Measurements from ENCODE around the gene SYNE4. TPM values are rescaled to one million over a fixed set of nuclear protein-coding genes. Genes with fewer than 3 reads are reported as not detected.
A peak's percentile ranks its signal among the peaks of the same experiment; 100 is the strongest.

Gene SYNE4
- total and polyA plus RNA-seq, 2 donors (not counting 1 experiment from before 2014, with no cell fraction given) = 0.12 to 0.17 TPM

DNA sequence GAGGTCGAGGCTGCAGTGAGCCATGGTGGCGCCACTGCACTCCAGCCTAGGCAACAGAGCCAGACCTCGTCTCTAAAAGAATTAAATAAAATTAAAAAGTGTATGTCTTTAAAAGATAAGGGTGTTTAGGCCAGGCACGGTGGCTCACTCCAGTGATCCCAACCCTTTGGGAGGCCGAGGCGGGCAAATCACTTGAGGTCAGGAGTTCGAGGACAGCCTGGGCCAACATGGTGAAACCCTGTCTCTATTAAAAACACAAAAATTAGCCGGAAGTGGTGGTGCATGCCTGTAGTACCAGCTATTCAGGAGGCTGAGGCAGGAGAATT lies 21.1 kb downstream of the SYNE4 start:
- Histone ChIP-seq H3K27me3 (ENCODE audit: control insufficient read depth, insufficient read depth, low read length) (peaks cover 14% of the 10 kb centered on the region), H3K9me3 (ENCODE audit: control insufficient read depth, insufficient read depth, low read depth, low read length) (no peaks in the 10 kb centered on the region), H3K27ac (ENCODE audit: insufficient read depth, low read length) (no peak overlapping the region), H4K20me1 (ENCODE audit: control insufficient read depth, extremely low read depth, insufficient read depth, low read length) (no peaks in the 10 kb centered on the region), H3K36me3 (ENCODE audit: control insufficient read depth, insufficient read depth, low read length) (no peaks in the 10 kb centered on the region), H3K4me3 (replicated peaks in 1 of 4; ENCODE audit: control extremely low read depth in 1 of 4, insufficient read depth in 1 of 4, low read depth in 3 of 4, low read length in 4 of 4) (no peak overlapping the region), H3K79me2 (ENCODE audit: control insufficient read depth, insufficient read depth, low read length) (no peaks in the 10 kb centered on the region), H2AFZ (ENCODE audit: low read length) (no peak overlapping the region), H3K9ac (ENCODE audit: insufficient read depth, low read length) (no peak overlapping the region), H3K4me1 (ENCODE audit: control insufficient read depth, extremely low read depth, insufficient read depth, low read length) (no peaks in the 10 kb centered on the region), H3K4me2 (ENCODE audit: extremely low read depth, insufficient read depth, low read length) (no peak overlapping the region)
- TF ChIP-seq, protein P1, sequence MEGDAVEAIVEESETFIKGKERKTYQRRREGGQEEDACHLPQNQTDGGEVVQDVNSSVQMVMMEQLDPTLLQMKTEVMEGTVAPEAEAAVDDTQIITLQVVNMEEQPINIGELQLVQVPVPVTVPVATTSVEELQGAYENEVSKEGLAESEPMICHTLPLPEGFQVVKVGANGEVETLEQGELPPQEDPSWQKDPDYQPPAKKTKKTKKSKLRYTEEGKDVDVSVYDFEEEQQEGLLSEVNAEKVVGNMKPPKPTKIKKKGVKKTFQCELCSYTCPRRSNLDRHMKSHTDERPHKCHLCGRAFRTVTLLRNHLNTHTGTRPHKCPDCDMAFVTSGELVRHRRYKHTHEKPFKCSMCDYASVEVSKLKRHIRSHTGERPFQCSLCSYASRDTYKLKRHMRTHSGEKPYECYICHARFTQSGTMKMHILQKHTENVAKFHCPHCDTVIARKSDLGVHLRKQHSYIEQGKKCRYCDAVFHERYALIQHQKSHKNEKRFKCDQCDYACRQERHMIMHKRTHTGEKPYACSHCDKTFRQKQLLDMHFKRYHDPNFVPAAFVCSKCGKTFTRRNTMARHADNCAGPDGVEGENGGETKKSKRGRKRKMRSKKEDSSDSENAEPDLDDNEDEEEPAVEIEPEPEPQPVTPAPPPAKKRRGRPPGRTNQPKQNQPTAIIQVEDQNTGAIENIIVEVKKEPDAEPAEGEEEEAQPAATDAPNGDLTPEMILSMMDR (conservative IDR thresholded peaks at IDR 0.05 in 1 of 2, IDR thresholded peaks at IDR 0.05 in 1 of 2; ENCODE audit: low read depth in 1 of 2, low read length in 2 of 2) = no peak
- no peak for TF ChIP-seq EZH2 (IDR thresholded peaks at IDR 0.05; ENCODE audit: low read length, missing control alignments)
- DNase-seq (ENCODE audit: low read depth in 2 of 2) = no peak

DNA sequence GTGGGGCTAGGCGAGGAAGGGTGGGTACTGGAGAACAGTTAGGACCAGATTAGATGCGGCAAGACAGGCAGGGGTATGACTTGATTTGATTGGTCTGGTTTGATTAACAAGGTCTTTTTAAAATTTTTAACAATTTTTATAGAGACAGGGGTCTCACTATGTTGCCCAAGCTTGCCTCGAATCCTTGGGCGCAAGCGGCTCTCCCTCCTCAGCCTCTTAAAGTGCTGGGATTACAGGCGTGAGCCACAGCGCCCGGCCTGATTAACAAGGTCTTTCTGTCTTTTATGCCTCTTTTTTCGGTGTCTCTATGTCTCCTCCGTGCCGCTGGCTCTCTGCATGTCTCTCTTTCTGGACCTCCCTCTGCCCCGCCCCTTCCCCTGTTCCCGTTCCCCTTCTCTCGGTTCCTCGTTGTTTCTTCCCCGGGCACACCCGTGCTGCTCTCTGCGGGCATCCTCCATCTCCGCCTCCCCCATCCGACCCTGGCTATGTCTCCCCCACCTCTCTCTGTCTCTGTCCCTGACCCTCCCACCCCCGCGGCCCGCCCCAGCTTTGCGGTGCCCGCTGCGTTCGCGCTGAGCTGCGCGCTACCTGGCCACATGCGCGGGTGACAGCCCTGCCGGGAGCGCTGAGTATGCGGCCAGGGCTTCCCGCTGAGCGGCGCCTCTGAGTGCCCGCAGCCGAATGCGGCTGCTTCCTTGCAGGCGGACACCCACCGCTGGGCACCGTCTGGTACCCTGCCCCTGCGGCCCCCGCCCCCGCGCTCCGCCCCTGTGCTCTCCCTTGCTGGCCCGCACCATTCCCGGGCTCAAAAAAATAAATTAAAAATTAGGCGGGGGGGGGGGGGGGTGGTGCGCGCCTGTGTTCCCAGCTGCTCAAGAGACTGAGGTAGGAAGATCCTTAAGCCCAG lies 21.7 kb downstream of the SYNE4 start:
- H3K4me2 ChIP-seq (ENCODE audit: extremely low read depth, insufficient read depth, low read length) = no peak overlapping the region
- no peaks in the 10 kb centered on the region for H4K20me1 ChIP-seq (ENCODE audit: control insufficient read depth, extremely low read depth, insufficient read depth, low read length)
- H3K4me3 ChIP-seq (replicated peaks in 1 of 4; ENCODE audit: control extremely low read depth in 1 of 4, insufficient read depth in 1 of 4, low read depth in 3 of 4, low read length in 4 of 4) = peak overlapping the region in 1 of 4 experiments; percentile 20
- H3K36me3 ChIP-seq (ENCODE audit: control insufficient read depth, insufficient read depth, low read length) = no peaks in the 10 kb centered on the region
- H3K4me1 ChIP-seq (ENCODE audit: control insufficient read depth, extremely low read depth, insufficient read depth, low read length) = no peaks in the 10 kb centered on the region
- no peak overlapping the region for H2AFZ ChIP-seq (ENCODE audit: low read length)
- H3K27ac ChIP-seq (ENCODE audit: insufficient read depth, low read length) = no peak overlapping the region
- TF ChIP-seq EZH2 (IDR thresholded peaks at IDR 0.05; ENCODE audit: low read length, missing control alignments) = peak; percentile 61
- TF ChIP-seq, protein P1 (conservative IDR thresholded peaks at IDR 0.05 in 1 of 2, IDR thresholded peaks at IDR 0.05 in 1 of 2; ENCODE audit: low read depth in 1 of 2, low read length in 2 of 2) = no peak
- peaks cover 14% of the 10 kb centered on the region for H3K27me3 ChIP-seq (ENCODE audit: control insufficient read depth, insufficient read depth, low read length)
- no peak overlapping the region for H3K9ac ChIP-seq (ENCODE audit: insufficient read depth, low read length)
- H3K9me3 ChIP-seq (ENCODE audit: control insufficient read depth, insufficient read depth, low read depth, low read length) = no peaks in the 10 kb centered on the region
- no peak for DNase-seq (ENCODE audit: low read depth in 2 of 2)
- H3K79me2 ChIP-seq (ENCODE audit: control insufficient read depth, insufficient read depth, low read length) = no peaks in the 10 kb centered on the region

DNA sequence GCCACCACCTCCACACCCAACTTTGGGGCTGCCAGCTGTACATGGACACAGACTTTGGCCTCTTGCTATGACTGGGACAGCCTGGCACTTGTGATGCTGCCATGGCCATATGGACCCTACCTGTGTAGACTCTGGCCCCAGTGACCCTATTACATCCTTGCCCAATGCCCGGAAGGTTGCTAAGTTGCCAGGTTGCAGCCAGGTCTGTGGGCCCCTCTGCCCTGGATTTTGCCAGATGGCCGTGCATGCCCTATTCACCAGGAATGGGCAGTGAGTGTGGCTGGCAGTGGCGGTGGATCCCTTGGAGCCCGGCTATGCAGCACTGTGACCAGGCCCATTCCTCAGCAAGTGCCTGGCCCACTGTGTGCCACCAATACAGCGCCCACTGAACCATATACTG lies 22.5 kb downstream of the SYNE4 start:
- H3K36me3 ChIP-seq (ENCODE audit: control insufficient read depth, insufficient read depth, low read length) = no peaks in the 10 kb centered on the region
- no peaks in the 10 kb centered on the region for H3K4me1 ChIP-seq (ENCODE audit: control insufficient read depth, extremely low read depth, insufficient read depth, low read length)
- no peak overlapping the region for H3K4me3 ChIP-seq (replicated peaks in 1 of 4; ENCODE audit: control extremely low read depth in 1 of 4, insufficient read depth in 1 of 4, low read depth in 3 of 4, low read length in 4 of 4)
- DNase-seq (ENCODE audit: low read depth in 2 of 2) = no peak
- no peaks in the 10 kb centered on the region for H4K20me1 ChIP-seq (ENCODE audit: control insufficient read depth, extremely low read depth, insufficient read depth, low read length)
- H3K27me3 ChIP-seq (ENCODE audit: control insufficient read depth, insufficient read depth, low read length) = peaks cover 14% of the 10 kb centered on the region
- no peaks in the 10 kb centered on the region for H3K9me3 ChIP-seq (ENCODE audit: control insufficient read depth, insufficient read depth, low read depth, low read length)
- H3K79me2 ChIP-seq (ENCODE audit: control insufficient read depth, insufficient read depth, low read length) = no peaks in the 10 kb centered on the region
- H3K27ac ChIP-seq (ENCODE audit: insufficient read depth, low read length) = no peak overlapping the region
- TF ChIP-seq EZH2 (IDR thresholded peaks at IDR 0.05; ENCODE audit: low read length, missing control alignments) = no peak
- TF ChIP-seq, protein P1 (conservative IDR thresholded peaks at IDR 0.05 in 1 of 2, IDR thresholded peaks at IDR 0.05 in 1 of 2; ENCODE audit: low read depth in 1 of 2, low read length in 2 of 2) = no peak
- H3K9ac ChIP-seq (ENCODE audit: insufficient read depth, low read length) = no peak overlapping the region
- H2AFZ ChIP-seq (ENCODE audit: low read length) = no peak overlapping the region
- no peak overlapping the region for H3K4me2 ChIP-seq (ENCODE audit: extremely low read depth, insufficient read depth, low read length)

Measured in fibroblast of lung (primary cell).